HG03457 (cell line): Measurements from ENCODE around the gene C2CD4C.
"Not testable (repeated sequence)": the region's sequence is repeated elsewhere in the genome, so short reads cannot be mapped to it uniquely, and the experiment has no call there.

Source experiments
- ATAC-seq: cut with Tn5 transposase; IDR thresholded peaks from one replicate; pipeline ENCODE4 v1.9.1; 2021; ENCODE audit warnings: moderate number of reproducible peaks; ENCODE audit not compliant: unreplicated experiment

Gene C2CD4C

DNA sequence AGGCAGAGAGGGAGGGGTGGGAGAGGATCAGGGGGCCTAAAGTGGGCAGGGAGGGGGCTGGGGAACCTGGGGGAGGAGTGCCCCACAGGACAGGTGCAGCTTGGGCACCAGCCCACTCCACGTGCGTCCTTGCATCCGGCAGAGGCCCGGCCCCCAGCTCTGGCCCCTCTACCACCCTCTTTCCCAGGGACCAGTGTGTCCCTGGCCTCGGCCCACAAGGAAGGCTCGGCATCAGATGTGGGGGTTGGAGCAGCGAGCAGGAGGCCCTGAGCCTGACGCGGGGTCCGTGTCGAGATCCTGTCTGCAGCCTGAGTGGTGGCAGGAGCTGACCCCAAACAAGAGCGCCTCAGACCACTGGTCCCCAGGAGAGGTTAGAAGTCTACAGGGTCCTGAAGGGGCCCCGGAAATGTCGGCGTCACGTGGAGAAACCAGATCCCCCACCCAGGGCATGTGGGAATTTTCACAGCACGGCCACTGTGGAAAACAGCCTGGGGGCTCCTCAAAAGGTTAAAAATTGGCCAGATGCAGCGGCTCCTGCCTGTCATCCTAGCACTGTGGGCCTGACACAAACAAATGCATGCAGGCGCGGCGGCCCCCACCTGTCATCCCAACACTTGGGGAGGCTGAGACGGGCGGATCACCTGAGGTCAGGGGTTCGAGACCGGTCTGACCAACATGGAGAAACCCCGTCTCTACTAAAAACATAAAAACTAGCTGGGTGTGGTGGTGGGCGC, 30.4 kb upstream of the C2CD4C start:
- ATAC-seq = no peak

DNA sequence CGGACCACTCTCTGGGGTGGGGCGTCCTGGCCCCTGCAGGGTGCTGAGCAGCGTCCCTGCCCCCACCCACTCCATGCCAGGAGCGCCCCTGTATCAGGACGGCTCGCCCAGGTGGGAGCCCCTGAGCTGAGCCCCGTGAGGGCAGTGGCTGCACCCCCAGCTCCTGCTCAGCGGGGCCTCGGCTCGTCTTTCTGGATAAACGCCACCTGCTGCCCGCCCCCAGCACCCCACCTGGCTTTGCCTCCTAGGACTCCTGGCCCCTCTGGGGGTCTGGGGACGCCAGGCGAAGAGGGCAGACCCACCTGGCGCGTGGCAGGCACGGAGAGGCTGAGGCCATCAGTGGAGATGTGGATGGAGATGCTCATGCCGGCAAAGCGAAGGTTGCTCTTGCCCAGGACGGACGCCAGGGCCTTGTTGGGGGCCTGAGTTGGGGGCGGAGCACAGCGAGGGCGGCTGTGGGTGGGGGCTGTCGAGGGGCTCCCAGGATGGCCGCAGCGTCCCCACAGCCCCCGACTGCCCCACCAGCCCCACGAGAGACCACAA, 29.5 kb upstream of the C2CD4C start:
- ATAC-seq = no peak

DNA sequence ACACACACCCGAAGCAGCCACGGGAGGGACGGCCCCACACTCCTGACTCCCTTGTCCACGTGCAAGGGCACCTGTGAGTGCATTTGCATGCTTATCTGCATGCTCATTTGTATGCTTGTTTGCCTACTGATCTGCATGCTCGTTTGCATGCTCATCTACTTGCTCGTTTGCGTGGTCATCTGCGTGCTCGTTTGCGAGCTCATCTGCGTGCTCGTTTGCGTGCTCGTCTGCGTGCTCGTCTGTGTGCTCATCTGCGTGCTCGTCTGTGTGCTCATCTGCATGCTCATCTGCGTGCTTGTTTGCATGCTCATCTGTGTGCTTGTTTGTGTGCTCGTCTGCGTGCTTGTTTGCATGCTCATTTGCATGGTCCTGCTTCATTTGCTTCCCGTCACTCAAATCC, 28.1 kb upstream of the C2CD4C start:
- ATAC-seq = no peak

DNA sequence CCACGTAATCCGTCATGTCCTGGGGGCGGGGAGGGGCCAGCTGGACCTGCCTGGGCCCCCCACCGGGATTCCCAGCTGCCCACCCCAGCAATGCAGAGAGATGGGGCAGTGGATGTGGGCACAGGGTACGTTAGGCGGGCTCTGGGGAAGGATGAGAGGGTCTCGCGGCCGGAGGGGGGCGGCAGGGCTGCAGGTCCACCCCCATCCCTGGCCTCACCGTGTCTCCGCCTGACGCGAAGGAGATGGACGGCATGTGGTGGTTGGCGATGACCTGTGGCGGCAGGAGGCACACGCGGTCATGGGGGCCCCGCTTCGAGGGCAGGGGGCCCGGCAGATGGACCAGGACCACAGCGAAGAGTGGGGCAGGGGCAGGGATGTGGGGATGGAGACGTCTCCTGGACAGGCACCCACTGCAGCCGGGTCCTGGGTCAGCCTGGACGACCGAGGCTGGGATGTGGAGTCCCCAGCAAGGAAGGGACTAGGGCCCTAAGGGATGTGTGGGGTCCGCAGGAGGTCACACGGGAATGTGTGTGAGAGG, 27.5 kb upstream of the C2CD4C start:
- ATAC-seq = no peak

DNA sequence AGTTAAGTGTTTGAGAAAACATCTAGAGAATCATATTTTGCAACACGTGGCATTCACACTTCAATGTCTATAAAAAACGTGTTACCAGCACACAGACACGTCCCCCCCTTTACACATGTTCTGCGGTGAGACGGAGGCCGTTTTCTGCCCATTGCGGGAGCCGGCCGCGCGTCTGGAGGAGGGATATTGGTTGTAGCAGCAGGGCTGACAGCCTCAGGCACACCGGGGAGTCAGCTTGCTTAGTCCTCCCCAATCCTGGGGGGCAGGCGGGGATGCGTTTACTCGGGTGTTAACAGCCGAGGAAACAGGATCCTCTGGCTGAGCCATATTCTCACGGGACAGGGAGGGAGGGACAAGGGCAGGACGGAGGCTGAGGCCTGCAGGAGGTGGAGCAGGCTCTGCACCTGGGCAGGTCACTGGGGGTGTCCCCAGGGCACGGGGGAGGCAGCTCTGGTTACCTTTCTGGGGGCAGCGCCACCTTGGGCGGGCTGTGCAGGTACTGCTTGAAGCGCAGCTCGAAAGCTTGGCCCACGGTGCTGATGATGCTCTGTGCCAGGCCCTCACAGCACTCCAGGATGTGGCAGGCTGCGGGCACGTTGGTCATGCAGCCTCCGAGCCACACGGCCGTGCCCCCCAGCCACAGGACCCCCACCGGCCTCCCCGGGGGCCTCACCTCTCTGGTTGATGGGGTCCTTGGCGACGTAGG, 26.9 kb upstream of the C2CD4C start:
- ATAC-seq = no peak

DNA sequence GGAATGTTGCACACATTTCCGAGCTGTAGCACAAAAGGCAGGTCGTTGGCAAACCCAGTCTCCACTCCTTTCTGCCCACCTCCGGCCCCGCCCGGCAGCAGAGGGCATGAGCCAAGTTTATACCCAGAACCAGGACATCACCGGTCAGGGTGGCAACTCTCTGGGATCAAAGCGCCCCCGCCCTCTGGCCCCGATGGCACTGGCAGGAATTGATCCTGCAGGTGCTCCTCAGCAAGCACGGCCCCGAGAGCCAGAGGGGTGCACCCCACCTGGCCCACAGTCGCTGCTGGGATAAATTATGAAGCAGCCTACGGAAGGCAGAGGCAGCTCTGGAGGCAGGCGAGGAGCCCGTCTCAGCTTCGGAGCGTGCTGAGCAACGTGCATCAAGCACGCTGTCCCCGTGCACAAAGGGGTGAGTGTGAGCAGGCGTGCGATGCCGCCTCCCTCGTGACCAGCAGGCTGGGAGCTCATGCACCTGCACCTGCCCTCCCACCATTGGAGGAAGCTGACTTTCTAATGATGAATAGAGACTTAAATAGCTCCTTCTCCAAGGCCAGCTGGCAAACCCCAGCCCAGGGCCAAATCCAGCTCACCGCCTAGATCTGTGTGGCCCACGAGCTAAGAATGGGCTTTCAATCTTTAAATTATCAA, 26.2 kb upstream of the C2CD4C start:
- no peak for ATAC-seq

DNA sequence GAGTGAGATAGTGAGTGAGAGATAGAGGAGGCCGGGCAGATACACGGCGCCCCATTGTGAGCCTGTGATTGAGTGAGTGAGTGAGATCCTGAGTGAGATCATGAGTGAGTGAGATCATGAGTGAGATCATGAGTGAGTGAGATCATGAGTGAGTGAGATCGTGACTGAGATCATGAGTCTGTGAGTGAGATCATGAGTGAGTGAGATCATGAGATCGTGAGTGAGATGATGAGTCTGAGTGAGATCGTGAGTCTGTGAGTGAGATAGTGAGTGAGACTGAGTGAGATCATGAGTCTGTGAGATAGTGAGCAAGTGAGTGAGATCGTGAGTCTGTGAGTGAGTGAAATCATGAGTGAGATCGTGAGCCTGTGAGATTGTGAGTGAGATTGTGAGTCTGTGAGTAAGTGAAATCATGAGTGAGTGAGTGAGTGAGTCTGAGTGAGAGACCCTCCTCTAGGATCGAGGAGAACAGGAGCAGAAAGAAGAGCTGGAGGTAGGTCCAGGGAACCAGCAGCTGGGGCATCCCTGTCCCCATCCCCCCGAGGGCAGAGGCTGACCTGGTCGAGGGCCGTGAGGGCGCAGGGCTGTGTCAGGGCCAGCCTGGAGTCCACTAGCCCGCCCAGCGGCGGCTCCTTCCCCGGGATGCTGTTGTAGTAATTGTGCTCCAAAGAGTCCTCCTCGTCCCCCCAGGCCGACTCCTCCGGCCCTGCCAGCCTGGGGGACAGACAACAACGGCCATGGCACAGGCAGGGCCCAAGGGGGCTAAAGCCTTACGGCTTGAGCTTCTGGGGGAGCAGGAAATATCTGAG, 25.4 kb upstream of the C2CD4C start:
- no peak for ATAC-seq

DNA sequence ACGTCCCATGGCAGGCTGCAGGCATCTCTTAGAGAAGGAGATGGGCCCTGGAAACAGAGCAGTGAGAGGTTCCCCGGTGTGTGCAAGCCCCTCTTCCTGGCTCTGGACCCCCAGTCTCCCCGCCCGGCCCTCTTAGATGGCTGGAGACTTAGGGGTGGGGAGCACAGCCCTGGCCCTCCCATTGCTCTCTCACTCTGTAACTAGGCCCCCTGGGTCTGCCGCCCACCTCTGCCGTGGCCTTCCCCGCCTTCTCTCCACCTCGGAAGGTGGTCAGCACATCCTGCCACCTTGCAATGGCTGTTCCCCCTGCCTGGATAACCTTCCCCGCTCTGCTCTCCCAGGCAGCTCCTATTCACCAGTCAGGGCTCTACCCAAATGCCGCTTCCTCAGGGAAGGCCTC, 21.8 kb upstream of the C2CD4C start:
- no peak for ATAC-seq

DNA sequence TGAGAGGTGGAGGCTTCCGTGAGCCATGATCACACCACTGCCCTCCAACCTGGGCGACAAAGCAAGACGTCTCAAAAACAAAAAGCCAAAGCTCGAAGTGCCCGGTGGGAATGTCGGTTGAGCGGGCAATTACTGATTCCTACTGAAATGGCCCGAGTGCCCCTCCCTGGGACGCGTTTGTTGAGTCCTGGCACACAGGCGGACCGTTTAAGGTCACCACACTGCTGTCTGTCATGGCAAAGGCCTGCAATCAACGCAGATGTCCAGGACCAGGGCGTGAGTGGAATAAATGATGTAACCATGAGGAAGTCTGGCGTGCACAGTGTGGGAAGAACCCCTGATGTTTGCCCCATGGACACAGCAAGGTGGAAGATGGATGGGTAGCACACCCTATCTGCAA, 19.2 kb upstream of the C2CD4C start:
- no peak for ATAC-seq

DNA sequence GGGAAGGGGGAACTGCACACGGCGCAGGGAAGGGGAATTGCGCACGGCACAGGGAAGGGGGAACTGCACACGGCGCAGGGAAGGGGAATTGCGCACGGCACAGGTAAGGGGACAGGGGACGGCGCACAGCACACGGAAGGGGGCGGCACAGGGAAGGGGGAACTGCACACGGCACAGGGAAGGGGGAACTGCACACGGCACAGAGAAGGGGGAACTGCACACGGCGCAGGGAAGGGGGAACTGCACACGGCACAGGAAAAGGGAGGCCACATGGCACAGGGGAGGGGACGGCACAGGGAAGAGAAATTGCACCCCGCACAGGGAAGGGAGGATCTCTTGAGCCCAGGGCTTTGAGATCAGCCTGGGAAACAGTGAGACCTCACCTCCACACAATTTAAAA, 18.7 kb upstream of the C2CD4C start:
- ATAC-seq = not testable (repeated sequence)

DNA sequence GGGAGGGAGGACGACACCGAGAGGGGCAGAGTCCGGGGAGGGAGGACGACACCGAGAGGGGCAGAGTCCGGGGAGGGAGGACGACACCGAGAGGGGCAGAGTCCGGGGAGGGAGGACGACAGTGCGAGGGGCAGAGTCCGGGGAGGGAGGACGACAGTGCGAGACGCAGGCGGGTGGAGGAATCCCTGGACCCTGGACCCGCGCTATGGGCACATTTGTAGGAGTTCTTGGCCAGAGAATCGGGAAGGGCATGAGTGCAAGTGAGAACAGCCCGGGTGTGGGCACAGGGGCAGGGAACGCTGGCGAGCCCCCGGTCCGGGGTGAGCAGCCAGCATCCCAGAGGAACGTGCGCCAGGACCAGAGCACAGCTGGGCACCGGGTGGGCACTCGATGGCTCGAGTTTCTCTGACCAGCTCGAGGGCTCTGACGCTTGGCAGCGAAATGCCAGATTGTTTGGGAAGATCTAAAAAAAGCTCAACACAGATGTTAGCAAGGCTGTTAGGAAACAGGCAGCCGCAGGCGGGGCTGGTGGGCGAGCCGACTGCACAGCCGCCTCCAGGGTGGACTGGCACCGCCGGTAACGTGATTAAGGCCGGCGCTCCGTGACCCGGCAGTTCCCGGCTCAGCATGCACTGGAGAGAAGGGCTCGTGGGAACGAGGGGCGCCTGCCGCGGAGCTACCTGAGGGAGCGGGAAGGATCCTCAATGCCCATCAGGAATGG, 17.9 kb upstream of the C2CD4C start:
- ATAC-seq = no peak

DNA sequence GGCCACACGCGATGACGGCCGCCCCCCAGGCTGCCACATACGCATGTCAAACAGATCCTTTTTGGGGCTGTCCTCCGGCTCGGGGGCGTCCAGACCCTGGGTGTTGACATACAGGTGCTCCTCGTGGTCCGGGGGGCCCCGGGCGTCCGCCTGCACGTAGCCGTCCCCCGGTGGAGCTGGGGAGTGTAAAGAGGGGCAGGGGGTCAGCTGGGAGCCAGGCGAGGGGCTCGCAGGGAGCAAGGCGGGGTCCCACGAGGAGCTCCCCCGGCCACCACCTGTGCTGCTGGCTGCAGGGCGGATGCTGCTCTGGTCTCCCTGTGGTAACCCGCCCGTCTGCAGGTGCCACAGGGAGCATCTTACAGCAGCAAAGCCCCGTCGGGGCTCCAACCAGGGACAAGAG, 16.1 kb upstream of the C2CD4C start:
- no peak for ATAC-seq

DNA sequence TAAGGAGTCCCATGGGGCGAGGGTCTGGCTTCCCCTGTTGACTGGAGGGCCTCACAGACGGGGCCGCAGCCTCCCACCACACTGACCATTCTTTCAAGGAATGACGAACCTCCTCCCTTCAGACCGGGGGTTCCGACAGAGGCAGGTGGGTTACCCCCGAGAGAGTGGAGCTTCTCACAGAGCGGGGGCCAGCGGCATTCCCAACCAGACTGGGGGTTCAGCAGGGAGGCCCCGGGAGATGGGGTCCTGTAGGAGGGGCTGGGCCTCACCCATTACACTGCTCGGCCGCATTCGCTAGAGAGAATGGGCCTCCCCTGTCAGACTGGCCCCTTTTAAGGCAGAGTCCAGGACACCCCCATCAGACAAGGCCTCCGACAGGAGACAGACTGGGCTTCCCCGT, 15.6 kb upstream of the C2CD4C start:
- ATAC-seq = no peak

DNA sequence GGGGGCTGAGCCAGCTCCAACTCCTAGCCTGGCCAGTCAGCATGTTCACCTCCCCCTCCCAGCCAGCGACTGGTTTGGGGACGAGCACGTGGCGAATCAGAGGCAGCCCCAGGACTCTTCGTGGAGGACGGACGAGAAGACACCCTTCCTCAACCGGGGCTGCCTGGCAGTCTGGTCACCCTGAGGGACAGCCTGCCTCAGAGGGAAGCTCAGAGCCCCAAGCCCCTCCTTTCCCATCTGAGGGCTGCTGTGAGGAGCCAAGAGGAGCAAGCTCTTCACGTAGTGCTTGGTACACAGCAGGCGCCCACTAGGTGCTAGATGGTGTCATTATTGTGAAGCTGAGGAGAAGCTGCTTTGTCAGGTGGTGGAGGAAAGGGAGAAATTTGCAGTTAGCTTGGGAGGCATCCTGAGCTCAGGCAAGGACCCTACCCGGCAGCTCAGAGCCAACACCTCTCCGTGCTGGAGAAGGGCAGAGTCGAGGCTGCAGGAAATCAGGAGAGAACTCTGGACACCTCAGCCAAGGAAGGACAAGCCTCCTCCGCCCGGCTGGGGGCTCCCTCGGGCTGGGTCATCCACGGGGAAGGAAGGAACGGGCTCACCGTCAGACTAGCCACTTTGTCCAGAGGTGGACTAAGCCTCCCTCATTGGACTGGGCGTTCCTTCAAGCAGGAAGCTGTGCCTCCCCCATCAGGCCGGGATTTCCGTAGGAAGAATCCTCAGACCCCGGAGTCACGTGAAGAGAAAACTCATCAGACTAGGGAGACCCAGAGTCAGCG, 14.9 kb upstream of the C2CD4C start:
- no peak for ATAC-seq

DNA sequence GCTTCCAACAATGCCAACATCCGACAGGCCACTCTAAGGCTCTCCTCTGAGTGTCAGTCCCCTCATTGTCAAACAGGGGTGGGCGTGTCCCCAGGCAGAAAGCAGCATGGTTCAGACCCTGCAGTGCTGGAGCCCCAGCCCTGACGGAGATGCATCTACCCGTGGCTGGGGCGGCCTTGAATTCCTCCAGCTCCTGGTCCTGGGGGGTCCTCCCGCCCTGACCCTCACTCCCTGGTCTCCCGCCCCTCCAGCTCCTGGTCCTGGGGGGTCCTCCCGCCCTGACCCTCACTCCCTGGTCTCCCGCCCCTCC, 13.9 kb upstream of the C2CD4C start:
- not testable (repeated sequence) for ATAC-seq

DNA sequence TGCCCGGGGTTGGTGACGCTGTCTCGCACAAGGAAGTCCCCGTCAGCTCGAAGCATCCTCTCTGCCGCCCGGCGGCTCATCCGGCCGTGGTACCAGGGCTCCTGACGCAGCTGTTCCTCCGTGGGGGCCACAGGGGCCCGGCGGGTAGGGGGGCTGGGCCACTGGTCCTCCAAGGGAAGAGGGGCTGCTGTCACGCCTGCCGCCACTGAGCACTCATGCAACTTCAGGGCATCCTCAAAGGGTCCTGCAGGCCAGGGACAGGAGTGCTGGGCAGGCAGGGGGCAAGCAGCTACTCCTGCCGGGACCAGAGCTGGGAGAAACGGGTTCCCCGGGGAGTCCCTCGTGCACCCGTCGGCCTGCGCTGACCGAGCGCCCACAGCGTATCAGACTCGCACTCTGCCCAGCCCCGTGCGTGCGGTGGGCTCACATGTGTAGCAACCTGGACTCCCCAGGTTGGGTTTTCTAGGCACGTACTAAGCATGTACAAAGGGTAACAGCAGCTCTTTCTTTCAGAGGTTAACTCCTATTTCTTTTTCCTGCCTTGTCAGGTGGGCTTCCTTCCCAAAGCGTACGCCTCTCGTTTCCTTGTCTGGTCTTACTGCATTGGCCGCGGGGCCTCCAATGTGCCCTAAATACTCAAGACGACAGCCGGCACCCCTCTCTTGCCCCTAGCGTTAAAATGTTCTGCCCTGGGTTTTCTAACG, 13.4 kb upstream of the C2CD4C start:
- ATAC-seq = no peak

DNA sequence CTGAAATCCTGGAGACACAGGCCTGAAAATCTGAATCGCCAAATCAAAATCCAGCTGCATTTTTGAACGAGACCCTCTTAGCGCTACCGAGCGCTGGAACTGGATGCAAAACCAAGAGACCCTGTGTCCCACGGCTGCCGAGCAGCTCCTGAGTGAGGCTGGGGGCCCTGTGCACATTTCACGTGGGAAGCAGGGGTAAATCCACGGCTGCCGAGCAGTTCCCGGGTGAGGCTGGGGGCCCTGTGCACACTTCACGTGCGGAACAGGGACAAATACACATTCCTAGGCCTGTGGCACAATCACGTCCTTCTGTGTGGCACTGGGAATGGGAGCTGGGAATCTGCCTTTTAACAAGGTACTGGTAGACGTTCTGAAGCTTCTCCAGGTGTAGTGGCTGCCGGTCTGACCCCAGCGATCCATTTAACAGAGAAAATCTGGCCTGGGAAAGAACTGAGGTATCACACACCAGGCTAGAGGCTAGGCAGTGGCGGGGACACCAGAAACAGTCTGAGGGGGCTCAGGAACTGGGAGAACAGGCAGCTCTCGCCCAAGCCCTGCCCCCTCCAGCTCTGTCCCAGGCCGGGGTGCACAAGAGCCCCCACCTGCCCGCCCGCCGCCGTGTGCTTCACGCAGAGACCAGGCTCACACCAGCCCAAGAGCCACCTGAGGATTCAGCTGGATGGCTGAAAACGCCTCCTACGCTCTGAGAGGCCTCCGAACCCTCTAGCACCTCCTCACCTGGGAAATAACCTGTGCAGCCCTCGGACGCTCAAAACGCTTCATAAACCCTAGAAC, 11.0 kb upstream of the C2CD4C start:
- ATAC-seq = no peak
